Sigmoid colon (tissue), 7 donors: Measurements from ENCODE around the gene ATP1B4. TPM values are rescaled to one million over a fixed set of nuclear protein-coding genes. Genes with fewer than 3 reads are reported as not detected.

Experiments used
- DNase-seq: peaks from one replicate; pipeline ENCODE4 v3.0.0-alpha.2; 2019
- H3K27ac ChIP-seq, 4 donors: fragments of 200-600 bp; sonication (generic); one replicate each; pipeline ENCODE4 v1.5.1; 2016 to 2019; ENCODE audit warnings: mild to moderate bottlenecking in 1 of 4
- H3K27me3 ChIP-seq, 3 donors: fragments of 200-600 bp; sonication (generic); one replicate each; pipeline ENCODE4 v1.5.1; 2019; ENCODE audit warnings: mild to moderate bottlenecking in 1 of 3
- H3K36me3 ChIP-seq, 4 donors: fragments of 200-600 bp; sonication (generic); one replicate each; pipeline ENCODE4 v1.5.1; 2016 to 2019
- H3K4me1 ChIP-seq, 4 donors: fragments of 200-600 bp; sonication (generic); one replicate each; pipeline ENCODE4 v1.5.1; 2017 to 2019
- H3K4me3 ChIP-seq, 4 donors: fragments of 200-600 bp; sonication (generic); one replicate each; pipeline ENCODE4 v1.5.1; 2017 to 2019; ENCODE audit warnings: mild to moderate bottlenecking in 2 of 4, moderate library complexity in 1 of 4
- H3K9me3 ChIP-seq, 4 donors: fragments of 200-600 bp in 3 of 4; sonication (generic) in 3 of 4; one replicate each; pipeline versions ENCODE4 v1.5.1 to v1.6.1; 2013 to 2019
- EP300 ChIP-seq, 4 donors: sonication (generic); formaldehyde crosslinking; IDR thresholded peaks; one replicate each; pipeline ENCODE4 v1.6.1; 2017; ENCODE audit warnings: antibody characterized with exemption in 4 of 4
- POLR2A ChIP-seq, 2 donors: fragments of 450-650 bp; IDR thresholded peaks; one replicate each; pipeline ENCODE4 v1.6.1; 2016; ENCODE audit warnings: antibody characterized with exemption in 2 of 2, mild to moderate bottlenecking in 2 of 2, moderate library complexity in 2 of 2
- POLR2AphosphoS5 ChIP-seq, 4 donors: sonication (generic); formaldehyde crosslinking; IDR thresholded peaks; one replicate each; pipeline ENCODE4 v1.6.1; 2017; ENCODE audit warnings: antibody characterized with exemption in 4 of 4
- WGBS, 2 donors: extraction: QIAGEN DNeasy Blood & Tissue Kit; methylation state at CpG; one replicate each; pipeline ENCODE4 v1.1.7; 2013; 5-methylcytosine and 5-hydroxymethylcytosine counted together
- intact Hi-C: fragments of 100-400 bp; cut with DNase I; formaldehyde crosslinking; loops from one replicate; pipeline ENCODE4 v1.15.1; 2023
- polyA plus RNA-seq, 3 donors: library from polyadenylated mRNA; stranded (reverse); fragments of 200-250 nt; gene quantifications; one replicate each; pipeline ENCODE4 v1.2.3, GENCODE V29; 2013
- total RNA-seq, 4 donors: library from RNA; depleted of rRNA; stranded (reverse); fragments of >200 nt; gene quantifications; one replicate each; pipeline ENCODE4 v1.1.0, GENCODE V29; 2016
- TF ChIP-seq, protein P1 (sequence below), 4 experiments: fragments of 450-650 bp in 3 of 4; fragments of 200-600 bp in 1 of 4; IDR thresholded peaks; one replicate each; pipeline ENCODE4 v1.5.1; 2016 to 2019; ENCODE audit warnings: antibody characterized with exemption in 4 of 4, mild to moderate bottlenecking in 3 of 4, moderate library complexity in 2 of 4
- donor health status: healthy with polysubstance abuse.
- donor health status: Bipolar disorder and iron deficiency.
- donor health status: healthy.

The ATP1B4 gene
- total and polyA plus RNA-seq, 7 donors: not detected

DNA sequence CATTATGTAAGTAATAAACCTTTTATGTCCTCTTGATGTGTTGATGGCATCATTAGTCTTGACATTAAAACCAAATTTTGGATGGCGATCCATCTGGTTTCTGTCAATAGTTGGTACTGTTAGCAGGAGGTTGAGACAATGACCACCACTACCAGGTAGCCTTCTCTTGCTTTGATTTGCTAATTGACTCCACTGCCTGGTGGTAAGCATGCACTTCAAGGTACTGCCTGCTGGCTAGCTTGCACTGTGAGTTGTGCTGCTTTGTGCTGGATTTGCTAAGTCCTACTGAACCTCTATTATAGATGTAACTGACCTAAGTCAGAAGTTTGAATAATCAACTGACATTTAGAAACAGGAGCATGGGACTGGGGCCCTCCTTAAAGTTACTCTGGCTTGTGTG lies 46.3 kb downstream of the ATP1B4 start:
- Histone ChIP-seq H3K27ac (no peak overlapping the region), H3K9me3 (no peaks in the 10 kb centered on the region), H3K36me3 (no peaks in the 10 kb centered on the region), H3K4me3 (no peak overlapping the region), H3K27me3 (no peaks in the 10 kb centered on the region), H3K4me1 (no peaks in the 10 kb centered on the region)
- WGBS, 2 donors: 72 to 84% methylated on average over 1 of the region's 1 CpG
- DNase-seq: no peak
- intact Hi-C loops: no loop called here
- TF ChIP-seq, protein P1, sequence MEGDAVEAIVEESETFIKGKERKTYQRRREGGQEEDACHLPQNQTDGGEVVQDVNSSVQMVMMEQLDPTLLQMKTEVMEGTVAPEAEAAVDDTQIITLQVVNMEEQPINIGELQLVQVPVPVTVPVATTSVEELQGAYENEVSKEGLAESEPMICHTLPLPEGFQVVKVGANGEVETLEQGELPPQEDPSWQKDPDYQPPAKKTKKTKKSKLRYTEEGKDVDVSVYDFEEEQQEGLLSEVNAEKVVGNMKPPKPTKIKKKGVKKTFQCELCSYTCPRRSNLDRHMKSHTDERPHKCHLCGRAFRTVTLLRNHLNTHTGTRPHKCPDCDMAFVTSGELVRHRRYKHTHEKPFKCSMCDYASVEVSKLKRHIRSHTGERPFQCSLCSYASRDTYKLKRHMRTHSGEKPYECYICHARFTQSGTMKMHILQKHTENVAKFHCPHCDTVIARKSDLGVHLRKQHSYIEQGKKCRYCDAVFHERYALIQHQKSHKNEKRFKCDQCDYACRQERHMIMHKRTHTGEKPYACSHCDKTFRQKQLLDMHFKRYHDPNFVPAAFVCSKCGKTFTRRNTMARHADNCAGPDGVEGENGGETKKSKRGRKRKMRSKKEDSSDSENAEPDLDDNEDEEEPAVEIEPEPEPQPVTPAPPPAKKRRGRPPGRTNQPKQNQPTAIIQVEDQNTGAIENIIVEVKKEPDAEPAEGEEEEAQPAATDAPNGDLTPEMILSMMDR (IDR thresholded peaks at IDR 0.05): no peak
- no peak for TF ChIP-seq POLR2AphosphoS5 (IDR thresholded peaks at IDR 0.05)
- no peak for TF ChIP-seq POLR2A (IDR thresholded peaks at IDR 0.05)
- TF ChIP-seq EP300 (IDR thresholded peaks at IDR 0.05): no peak

DNA sequence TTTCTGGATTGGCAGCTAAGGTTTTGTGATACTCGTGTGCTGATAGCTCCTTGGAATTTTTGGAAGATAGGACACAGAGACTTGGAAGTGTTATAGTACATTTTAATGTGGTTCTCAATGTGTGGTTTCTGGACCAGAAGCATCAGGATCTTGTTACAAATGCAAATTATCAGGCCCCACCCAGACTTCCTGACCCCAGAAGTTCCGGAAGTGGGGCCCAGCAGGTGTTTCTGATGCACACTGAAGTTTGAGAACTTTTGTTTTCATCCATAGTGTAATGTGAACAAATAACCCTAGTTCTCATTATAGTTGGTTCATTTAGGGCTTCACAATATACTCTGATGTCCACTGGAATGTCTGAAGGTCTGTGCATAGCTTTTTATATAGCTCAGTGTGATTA lies 57.6 kb downstream of the ATP1B4 start:
- TF ChIP-seq, protein P1 (IDR thresholded peaks at IDR 0.05): no peak
- TF ChIP-seq POLR2A (IDR thresholded peaks at IDR 0.05) (no peak), EP300 (IDR thresholded peaks at IDR 0.05) (no peak), POLR2AphosphoS5 (IDR thresholded peaks at IDR 0.05) (no peak)
- no peaks in the 10 kb centered on the region for H3K4me1 ChIP-seq
- 34 to 55% methylated on average over 2 of the region's 2 CpGs for WGBS, 2 donors
- H3K9me3 ChIP-seq: no peaks in the 10 kb centered on the region
- no peaks in the 10 kb centered on the region for H3K27me3 ChIP-seq
- no peak for DNase-seq
- no peak overlapping the region for H3K4me3 ChIP-seq
- intact Hi-C loops: no loop called here
- H3K36me3 ChIP-seq: no peaks in the 10 kb centered on the region
- H3K27ac ChIP-seq: no peak overlapping the region

DNA sequence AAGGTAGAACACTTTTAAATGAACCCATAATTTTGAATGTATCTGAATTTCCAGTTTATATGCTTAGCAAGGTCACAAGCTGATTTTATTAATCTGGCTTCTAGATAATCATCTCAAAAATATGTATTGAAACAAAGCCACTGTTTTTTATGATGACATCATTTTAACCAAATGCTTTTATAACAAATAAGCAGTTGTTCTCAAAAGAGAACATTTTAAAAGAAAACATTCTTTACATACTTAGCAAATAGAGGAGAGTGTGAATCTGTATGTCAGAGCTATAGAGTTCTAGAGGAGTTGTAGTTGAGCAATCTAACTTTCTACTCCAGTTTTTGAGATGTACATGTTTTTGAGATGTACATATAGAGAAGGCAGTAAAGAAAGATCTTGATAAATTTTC lies 64.7 kb downstream of the ATP1B4 start:
- H3K27ac ChIP-seq: no peak overlapping the region
- TF ChIP-seq, protein P1 (IDR thresholded peaks at IDR 0.05): no peak
- TF ChIP-seq POLR2A (IDR thresholded peaks at IDR 0.05) (no peak), EP300 (IDR thresholded peaks at IDR 0.05) (no peak), POLR2AphosphoS5 (IDR thresholded peaks at IDR 0.05) (no peak)

DNA sequence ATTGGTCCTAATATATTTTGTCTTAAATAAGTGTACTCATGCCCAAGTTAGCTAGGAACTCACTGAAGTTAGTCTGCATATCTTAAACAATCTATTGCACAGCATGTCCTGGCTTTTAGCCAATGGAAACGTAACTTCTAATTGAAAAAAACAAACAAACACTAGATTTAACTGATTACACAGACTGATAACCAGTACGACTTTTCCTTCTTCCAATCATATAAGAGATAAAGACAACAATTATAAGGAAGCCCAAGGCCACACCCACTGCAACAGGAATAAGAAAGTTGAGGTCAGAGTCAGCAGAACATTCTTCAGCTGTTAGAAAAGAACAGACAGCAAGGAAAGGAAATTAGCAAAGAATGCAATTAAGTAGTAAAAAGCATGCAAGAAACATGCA lies 66.4 kb downstream of the ATP1B4 start:
- H3K27ac ChIP-seq: no peak overlapping the region
- DNase-seq: no peak

More for the DNA sequence above, 64.7 kb downstream of the ATP1B4 start:
- no peaks in the 10 kb centered on the region for H3K9me3 ChIP-seq
- H3K27me3 ChIP-seq: no peaks in the 10 kb centered on the region
- intact Hi-C loops: no loop called here
- DNase-seq: no peak
- H3K36me3 ChIP-seq: no peaks in the 10 kb centered on the region
- H3K4me1 ChIP-seq: no peaks in the 10 kb centered on the region
- H3K4me3 ChIP-seq: no peak overlapping the region

More for the DNA sequence above, 66.4 kb downstream of the ATP1B4 start:
- no peaks in the 10 kb centered on the region for H3K9me3 ChIP-seq
- intact Hi-C loops: no loop called here
- H3K27me3 ChIP-seq: no peaks in the 10 kb centered on the region
- H3K36me3 ChIP-seq: no peaks in the 10 kb centered on the region
- no peak overlapping the region for H3K4me3 ChIP-seq
- TF ChIP-seq EP300 (IDR thresholded peaks at IDR 0.05): no peak
- no peak for TF ChIP-seq POLR2AphosphoS5 (IDR thresholded peaks at IDR 0.05)
- TF ChIP-seq, protein P1 (IDR thresholded peaks at IDR 0.05): no peak
- no peak for TF ChIP-seq POLR2A (IDR thresholded peaks at IDR 0.05)
- WGBS, 2 donors: 5 to 23% methylated on average over 2 of the region's 2 CpGs
- H3K4me1 ChIP-seq: no peaks in the 10 kb centered on the region
